Adrenal gland (tissue), 12 donors: ENCODE measurements around the gene LRRC57. TPM values are rescaled to one million over a fixed set of nuclear protein-coding genes. Genes with fewer than 3 reads are reported as not detected.

Experiments used
- DNase-seq, 7 donors: peaks; one replicate each; pipeline ENCODE4 v3.0.0-alpha.2; 2019 to 2020
- H3K27ac ChIP-seq, 5 donors: fragments of 200-600 bp; sonication (generic) in 4 of 5; 1 replicate in 3 of 5; 2 replicates in 2 of 5; pipeline versions ENCODE4 v1.5.1 to v1.8.0; 2016 to 2020; ENCODE audit warnings: mild to moderate bottlenecking in 1 of 5
- H3K27me3 ChIP-seq: fragments of 200-600 bp; 2 replicates; pipeline ENCODE4 v1.8.0; 2021
- H3K36me3 ChIP-seq, 2 donors: fragments of 200-600 bp; replicated peaks in 1 of 2; 1 replicate in 1 of 2; 2 replicates in 1 of 2; pipeline versions ENCODE4 v1.5.1 to v1.8.0; 2018 to 2022
- H3K4me1 ChIP-seq, 2 donors: fragments of 200-600 bp; replicated peaks in 1 of 2; 1 replicate in 1 of 2; 2 replicates in 1 of 2; pipeline versions ENCODE4 v1.5.1 to v1.8.0; 2018 to 2021
- H3K4me3 ChIP-seq, 4 donors: fragments of 200-600 bp; sonication (generic) in 3 of 4; one replicate each; pipeline ENCODE4 v1.5.1; 2016 to 2018
- H3K9me3 ChIP-seq, 3 donors: fragments of 200-600 bp; sonication (generic) in 1 of 3; replicated peaks in 1 of 3; 1 replicate in 2 of 3; 2 replicates in 1 of 3; pipeline versions ENCODE4 v1.5.1 to v1.8.0; 2016 to 2021
- CTCF ChIP-seq, 6 experiments: fragments of 450-650 bp in 4 of 6; fragments of 200-600 bp in 2 of 6; sonication (generic) in 1 of 6; IDR thresholded peaks; 1 replicate in 5 of 6; 2 replicates in 1 of 6; pipeline versions ENCODE4 v1.5.1 to v1.8.0; 2016 to 2021; ENCODE audit warnings: antibody characterized with exemption in 6 of 6, mild to moderate bottlenecking in 2 of 6, moderate library complexity in 1 of 6
- POLR2A ChIP-seq, 2 donors: fragments of 450-650 bp; IDR thresholded peaks; one replicate each; pipeline ENCODE4 v1.6.1; 2017; ENCODE audit warnings: antibody characterized with exemption in 2 of 2, mild to moderate bottlenecking in 2 of 2, moderate library complexity in 1 of 2
- WGBS, 4 donors: extraction: QIAGEN DNeasy Blood & Tissue Kit in 2 of 4; methylation state at CpG; one replicate each; pipeline versions ENCODE4 v1.1.5 to v1.1.7; 2013 to 2017; 5-methylcytosine and 5-hydroxymethylcytosine counted together
- intact Hi-C, 2 donors: fragments of 100-400 bp; cut with DNase I; formaldehyde crosslinking; loops; one replicate each; pipeline versions ENCODE4 v1.14.1 to v1.15.0; 2022 to 2023
- polyA plus RNA-seq, 3 donors: library from polyadenylated mRNA; stranded (reverse); fragments of 200-250 nt in 2 of 3; fragments of 350-450 nt in 1 of 3; fragmentation: Illumina TruSeq in 1 of 3; extraction: RNeasy Lipid Tissue Mini Kit (QIAGEN cat#74804) in 1 of 3; gene quantifications; one replicate each; pipeline ENCODE4 v1.2.3, GENCODE V29; 2013 to 2014
- total RNA-seq, 9 donors: library from RNA; depleted of rRNA in 4 of 9; stranded (reverse); fragments of >200 nt in 4 of 9; fragments of 120-200 nt in 1 of 9; fragmentation: NEBNext Ultra II Directional in 1 of 9; extraction: Animal tissue kit (Norgen Biotek cat#: 25700) in 1 of 9; gene quantifications; one replicate each; pipeline versions ENCODE4 v1.1.0 to v1.2.4, GENCODE V29; 2013 to 2023
- donor health status: healthy with polysubstance abuse.
- donor health status: Bipolar disorder and iron deficiency.
- donor health status: DM: yes; HTN: yes; CAD: no.
- donor health status: DM: no; HTN: no; CAD: no.
- donor health status: DM: no; HTN: no; CAD: no.
- donor health status: DM: yes; HTN: yes; CAD: no.

The LRRC57 gene
- total and polyA plus RNA-seq, 12 donors: 3.3 to 26.2 (median 16.5) TPM

- Histone ChIP-seq H3K27me3 (no peaks in the 10 kb centered on the region), H3K27ac (peak overlapping the region; percentile 37 to 64 (median 55)), H3K4me1 (peaks cover 33 to 57% of the 10 kb centered on the region in 2 donors), H3K9me3 (no peaks in the 10 kb centered on the region), H3K4me3 (no peak overlapping the region), H3K36me3 (no peaks in the 10 kb centered on the region)
- 71 to 94% (median 87%) methylated on average over 5 to 6 of the region's 6 CpGs for WGBS, 4 donors
- no peak for DNase-seq
- TF ChIP-seq POLR2A (IDR thresholded peaks at IDR 0.05): no peak
- intact Hi-C loops: loop anchor here in 1 of 2 donors (10.0 kb wide), 1 partner anchor 56 kb away; no protein-coding TSS in a partner anchor
These were observed 50.2 kb downstream of the LRRC57 start for GRCh38 chr15:42498212-42499068.

- TF ChIP-seq CTCF (IDR thresholded peaks at IDR 0.05): no peak
- peak; percentile 52 to 97 for TF ChIP-seq POLR2A (IDR thresholded peaks at IDR 0.05)
- no peaks in the 10 kb centered on the region for H3K36me3 ChIP-seq
- DNase-seq: peak; percentile 93 to 97 (median 96)
- 0 to 1% (median 0%) methylated on average over 22 to 43 of the region's 43 CpGs for WGBS, 4 donors
- H3K9me3 ChIP-seq: no peaks in the 10 kb centered on the region
- peak within 1 kb of the TSS; percentile 82 to 94 (median 90) for H3K27ac ChIP-seq
- intact Hi-C loops: loop anchor here in 1 of 2 donors (10.0 kb wide), 1 partner anchor 59 kb away; no protein-coding TSS in a partner anchor
- peak within 1 kb of the TSS; percentile 37 to 90 (median 64) for H3K4me3 ChIP-seq
- H3K4me1 ChIP-seq: peaks cover 33 to 52% of the 10 kb centered on the region in 2 donors
- no peaks in the 10 kb centered on the region for H3K27me3 ChIP-seq
These were observed 53.0 kb downstream of the LRRC57 start, which contains the start of gene SNAP23 for GRCh38 chr15:42495361-42496212. Gene SNAP23, plus strand, starts transcription at chr15:42495634. Its CDS starts 16,213 bp downstream, at chr15:42511847.

GRCh38 chr15:42494998-42495360 is 53.6 kb downstream of the LRRC57 start:
- peak overlapping the region; percentile 37 to 90 (median 64) for H3K4me3 ChIP-seq
- intact Hi-C loops: loop anchor here in 1 of 2 donors (10.0 kb wide), 1 partner anchor 60 kb away; no protein-coding TSS in a partner anchor
- no peaks in the 10 kb centered on the region for H3K9me3 ChIP-seq
- H3K27ac ChIP-seq: peak overlapping the region; percentile 82 to 94 (median 90)
- peaks cover 30 to 48% of the 10 kb centered on the region in 2 donors for H3K4me1 ChIP-seq
- no peak for TF ChIP-seq POLR2A (IDR thresholded peaks at IDR 0.05)
- TF ChIP-seq CTCF (IDR thresholded peaks at IDR 0.05): no peak
- no peaks in the 10 kb centered on the region for H3K27me3 ChIP-seq
- WGBS, 4 donors: 2 to 5% (median 2%) methylated on average over 10 of the region's 10 CpGs
- H3K36me3 ChIP-seq: no peaks in the 10 kb centered on the region
- peak; percentile 45 to 85 (median 58) for DNase-seq

GRCh38 chr15:42493679-42494078 is 54.9 kb downstream of the LRRC57 start:
- WGBS, 4 donors: 74 to 82% (median 77%) methylated on average over 1 of the region's 1 CpG
- Histone ChIP-seq H3K4me1 (peaks cover 23 to 45% of the 10 kb centered on the region in 2 donors), H3K27ac (peak overlapping the region in 1 of 5 donors; percentile 93), H3K9me3 (no peaks in the 10 kb centered on the region), H3K4me3 (no peak overlapping the region), H3K36me3 (no peaks in the 10 kb centered on the region), H3K27me3 (no peaks in the 10 kb centered on the region)
- intact Hi-C loops: loop anchor here in 1 of 2 donors (10.0 kb wide), 1 partner anchor 61 kb away; no protein-coding TSS in a partner anchor
- DNase-seq: no peak
- no peak for TF ChIP-seq POLR2A (IDR thresholded peaks at IDR 0.05)
- TF ChIP-seq CTCF (IDR thresholded peaks at IDR 0.05): no peak
